ENCODE data around the gene LIX1L. TPM values are rescaled to one million over a fixed set of nuclear protein-coding genes. Genes with fewer than 3 reads are reported as not detected.

Gene LIX1L
- total and polyA plus RNA-seq, 2 donors (not counting 3 experiments of a cell fraction or from before 2014, with no cell fraction given): 54.9 to 56.4 TPM

DNA sequence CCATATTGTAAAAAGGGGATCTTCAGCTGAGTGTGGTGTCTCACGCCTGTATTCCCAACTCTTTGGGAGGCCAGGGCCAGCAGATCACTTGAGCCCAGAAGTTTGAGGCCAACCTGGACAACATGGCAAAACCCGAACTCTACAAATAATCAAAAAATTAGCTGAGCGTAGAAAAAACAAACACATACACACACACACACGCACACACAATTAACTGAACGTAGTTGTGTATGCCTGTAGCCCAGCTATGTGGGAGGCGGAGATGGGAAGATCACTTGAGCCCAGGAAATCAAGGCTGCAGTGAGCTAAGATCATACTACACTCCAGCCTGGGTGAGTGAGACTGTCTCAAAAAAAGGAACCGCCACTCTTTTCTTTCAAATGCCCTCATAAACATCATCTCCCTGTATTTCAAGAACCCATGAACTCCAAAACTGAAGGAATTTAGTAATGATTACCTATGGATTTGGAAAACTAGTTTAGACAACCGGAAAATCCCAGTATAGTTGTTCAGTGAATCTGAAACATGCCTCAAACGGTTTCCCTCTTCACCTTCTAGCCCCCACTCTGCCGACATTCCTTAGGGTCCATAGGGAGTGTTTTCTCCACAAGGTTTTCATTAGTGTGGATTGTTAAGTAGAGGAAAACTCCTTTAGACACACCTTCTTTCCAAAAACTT, 34.1 kb upstream of the LIX1L start:
- ChIA-PET CTCF (interaction anchor here (10.4 to 20.0 kb wide), 2 partner anchors 12 to 15 kb away, joined by 87 to 496 read pairs; no protein-coding TSS in a partner anchor), POLR2A (no interaction called here)
- dilution Hi-C loops (cut with MboI; ENCODE audit: extremely low pct_ligation_motif_present, low sequenced_read_pairs): no loop called here
- Histone ChIP-seq H3K4me3 (replicated peaks in 1 of 3; ENCODE audit: insufficient read depth in 1 of 3, low read depth in 1 of 3, low read length in 3 of 3) (no peak overlapping the region), H2AFZ (ENCODE audit: low read depth, low read length) (no peak overlapping the region), H3K4me1 (ENCODE audit: control insufficient read depth, extremely low read depth, insufficient read depth, low read length) (peaks cover 6% of the 10 kb centered on the region), H3K9me3 (replicated peaks; ENCODE audit: control insufficient read depth, insufficient read depth, low read length) (no peaks in the 10 kb centered on the region), H3K36me3 (ENCODE audit: control insufficient read depth in 2 of 2, extremely low read depth in 1 of 2, insufficient read depth in 2 of 2, low read length in 2 of 2) (peaks cover 2 to 16% of the 10 kb centered on the region in 2 experiments), H3K27ac (ENCODE audit: insufficient read depth, low read depth, low read length) (no peak overlapping the region), H3K79me2 (ENCODE audit: control insufficient read depth, insufficient read depth, low read length) (peaks cover 10% of the 10 kb centered on the region), H3K4me2 (ENCODE audit: insufficient read depth, low read length) (no peak overlapping the region), H3K27me3 (ENCODE audit: control insufficient read depth in 2 of 2, insufficient read depth in 2 of 2, low read length in 2 of 2) (no peaks in the 10 kb centered on the region), H4K20me1 (replicated peaks; ENCODE audit: control insufficient read depth, extremely low read depth, insufficient read depth, low read length) (no peaks in the 10 kb centered on the region), H3K9ac (replicated peaks; ENCODE audit: extremely low read depth, insufficient read depth, low read length) (no peak overlapping the region), H3K9me1 (replicated peaks; ENCODE audit: control insufficient read depth, extremely low read depth, insufficient read depth, low read length) (no peaks in the 10 kb centered on the region)
- TF ChIP-seq JUN (IDR thresholded peaks at IDR 0.05; ENCODE audit: borderline replicate concordance, insufficient read depth, insufficient read length, low read depth) (no peak), POLR2A (IDR thresholded peaks at IDR 0.05; ENCODE audit: low read depth, low read length) (no peak), GATA2 (IDR thresholded peaks at IDR 0.05; ENCODE audit: insufficient read depth, insufficient read length, low read depth, low read length) (no peak), MYC (IDR thresholded peaks at IDR 0.05; ENCODE audit: low read depth, low read length) (no peak), EZH2 (IDR thresholded peaks at IDR 0.05; ENCODE audit: borderline replicate concordance, low read depth, low read length, severe bottlenecking) (no peak), POLR2AphosphoS5 (IDR thresholded peaks at IDR 0.05; ENCODE audit: insufficient read depth, low read depth, low read length) (no peak), FOS (IDR thresholded peaks at IDR 0.05; ENCODE audit: borderline replicate concordance, insufficient read depth, low read length) (no peak)
- TF ChIP-seq, protein P1, sequence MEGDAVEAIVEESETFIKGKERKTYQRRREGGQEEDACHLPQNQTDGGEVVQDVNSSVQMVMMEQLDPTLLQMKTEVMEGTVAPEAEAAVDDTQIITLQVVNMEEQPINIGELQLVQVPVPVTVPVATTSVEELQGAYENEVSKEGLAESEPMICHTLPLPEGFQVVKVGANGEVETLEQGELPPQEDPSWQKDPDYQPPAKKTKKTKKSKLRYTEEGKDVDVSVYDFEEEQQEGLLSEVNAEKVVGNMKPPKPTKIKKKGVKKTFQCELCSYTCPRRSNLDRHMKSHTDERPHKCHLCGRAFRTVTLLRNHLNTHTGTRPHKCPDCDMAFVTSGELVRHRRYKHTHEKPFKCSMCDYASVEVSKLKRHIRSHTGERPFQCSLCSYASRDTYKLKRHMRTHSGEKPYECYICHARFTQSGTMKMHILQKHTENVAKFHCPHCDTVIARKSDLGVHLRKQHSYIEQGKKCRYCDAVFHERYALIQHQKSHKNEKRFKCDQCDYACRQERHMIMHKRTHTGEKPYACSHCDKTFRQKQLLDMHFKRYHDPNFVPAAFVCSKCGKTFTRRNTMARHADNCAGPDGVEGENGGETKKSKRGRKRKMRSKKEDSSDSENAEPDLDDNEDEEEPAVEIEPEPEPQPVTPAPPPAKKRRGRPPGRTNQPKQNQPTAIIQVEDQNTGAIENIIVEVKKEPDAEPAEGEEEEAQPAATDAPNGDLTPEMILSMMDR (IDR thresholded peaks at IDR 0.05; ENCODE audit: extremely low read depth in 1 of 2, insufficient read depth in 1 of 2, low read depth in 1 of 2, low read length in 2 of 2): no peak
- TF ChIP-seq, protein P2, sequence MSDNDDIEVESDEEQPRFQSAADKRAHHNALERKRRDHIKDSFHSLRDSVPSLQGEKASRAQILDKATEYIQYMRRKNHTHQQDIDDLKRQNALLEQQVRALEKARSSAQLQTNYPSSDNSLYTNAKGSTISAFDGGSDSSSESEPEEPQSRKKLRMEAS (IDR thresholded peaks at IDR 0.05; ENCODE audit: insufficient read depth, insufficient read length): no peak
- BruUV-seq (replicated peaks): no TSS peak
- FAIRE-seq (no peak), DNase-seq (ENCODE audit: low read depth, low spot score) (no peak)
- intact Hi-C loops (cut with micrococcal nuclease): no loop called here
